ENCODE measurements around the gene RNF41.

RNF41 gene

DNA sequence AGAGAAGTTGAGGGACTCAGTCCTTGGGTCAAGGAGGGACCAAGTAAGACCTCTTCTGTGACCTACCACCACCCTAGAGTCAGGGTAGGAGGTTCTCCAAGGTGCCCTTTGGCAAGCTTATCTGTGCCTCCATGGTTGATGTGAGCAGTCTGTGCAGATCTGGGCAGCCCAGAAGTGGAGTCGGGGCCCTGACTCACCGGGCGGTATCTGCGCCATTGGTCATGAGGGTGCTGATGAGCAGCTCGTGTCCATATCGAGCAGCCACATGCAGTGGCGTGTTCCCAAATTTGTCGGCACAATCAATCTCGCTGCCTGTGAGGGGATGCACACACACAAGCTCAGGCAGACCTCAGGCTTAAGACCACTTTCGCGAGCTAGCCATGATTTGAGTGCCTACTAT is 31.4 kb upstream of the RNF41 start:
- Histone ChIP-seq H2BK5ac (ENCODE audit: low read length) (no peak overlapping the region), H3K4me2 (ENCODE audit: low read length) (no peak overlapping the region), H3K36me3 (ENCODE audit: control insufficient read depth, insufficient read depth, low read length) (peaks cover 36% of the 10 kb centered on the region), H3K27me3 (ENCODE audit: insufficient read depth, low read length, poor library complexity) (no peaks in the 10 kb centered on the region), H3K4ac (ENCODE audit: low read depth, low read length) (no peak overlapping the region), H3K18ac (ENCODE audit: low read length) (no peak overlapping the region), H2AK5ac (ENCODE audit: low read length) (no peak overlapping the region), H2BK15ac (replicated peaks; ENCODE audit: low read depth) (no peak overlapping the region), H3K79me2 (ENCODE audit: control insufficient read depth, insufficient read depth, low read length) (peaks cover 6% of the 10 kb centered on the region), H2BK120ac (ENCODE audit: low read depth, low read length) (no peak overlapping the region), H3K9ac (ENCODE audit: low read length) (no peak overlapping the region), H3K4me1 (ENCODE audit: control insufficient read depth, low read depth, low read length) (peaks cover 8% of the 10 kb centered on the region), H3K27ac (ENCODE audit: low read depth, low read length) (no peak overlapping the region), H3K79me1 (ENCODE audit: low read length) (peaks cover 13% of the 10 kb centered on the region), H3K56ac (ENCODE audit: low read length) (no peak overlapping the region), H4K8ac (ENCODE audit: low read depth, low read length) (no peak overlapping the region), H3K4me3 (ENCODE audit: low read length) (no peak overlapping the region), H3K23ac (ENCODE audit: low read length) (no peak overlapping the region), H4K5ac (ENCODE audit: low read length) (no peak overlapping the region)
- no CpG with 5 or more reads among the region's 11 CpGs for WGBS (ENCODE audit: extremely low coverage, insufficient coverage, low lambda C conversion rate)
- DNase-seq, result no peak

DNA sequence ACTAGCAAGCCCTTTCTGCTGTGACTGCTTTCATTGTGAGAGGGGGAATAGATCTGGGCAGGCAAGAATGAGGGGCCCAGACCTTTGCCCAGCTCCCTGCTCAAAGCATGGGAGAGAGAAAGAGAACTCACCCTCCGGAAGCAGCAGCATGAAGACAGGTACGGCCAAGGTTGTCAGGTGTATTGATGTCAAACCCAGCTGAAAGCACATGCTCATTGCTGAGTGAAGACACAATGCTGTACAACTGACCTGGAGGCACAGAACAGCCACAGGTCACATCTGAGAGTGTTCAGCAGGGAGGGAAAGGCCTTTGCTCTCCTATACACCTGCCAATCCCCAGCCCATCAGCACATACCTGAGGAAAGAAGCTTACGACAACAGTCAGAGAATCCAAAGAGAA is 30.9 kb upstream of the RNF41 start:
- no peak overlapping the region for H2BK15ac ChIP-seq (replicated peaks; ENCODE audit: low read depth)
- DNase-seq, result no peak
- H4K8ac ChIP-seq (ENCODE audit: low read depth, low read length), result no peak overlapping the region
- H3K27me3 ChIP-seq (ENCODE audit: insufficient read depth, low read length, poor library complexity), result no peaks in the 10 kb centered on the region
- H2BK120ac ChIP-seq (ENCODE audit: low read depth, low read length), result no peak overlapping the region
- no peak overlapping the region for H3K4me2 ChIP-seq (ENCODE audit: low read length)
- no peak overlapping the region for H3K4ac ChIP-seq (ENCODE audit: low read depth, low read length)
- peaks cover 6% of the 10 kb centered on the region for H3K79me2 ChIP-seq (ENCODE audit: control insufficient read depth, insufficient read depth, low read length)
- H2AK5ac ChIP-seq (ENCODE audit: low read length), result no peak overlapping the region
- H3K56ac ChIP-seq (ENCODE audit: low read length), result no peak overlapping the region
- no CpG with 5 or more reads among the region's 3 CpGs for WGBS (ENCODE audit: extremely low coverage, insufficient coverage, low lambda C conversion rate)
- no peak overlapping the region for H3K18ac ChIP-seq (ENCODE audit: low read length)
- no peak overlapping the region for H3K23ac ChIP-seq (ENCODE audit: low read length)
- peaks cover 8% of the 10 kb centered on the region for H3K4me1 ChIP-seq (ENCODE audit: control insufficient read depth, low read depth, low read length)
- no peak overlapping the region for H3K27ac ChIP-seq (ENCODE audit: low read depth, low read length)
- no peak overlapping the region for H3K4me3 ChIP-seq (ENCODE audit: low read length)
- peaks cover 13% of the 10 kb centered on the region for H3K79me1 ChIP-seq (ENCODE audit: low read length)
- no peak overlapping the region for H3K9ac ChIP-seq (ENCODE audit: low read length)
- H4K5ac ChIP-seq (ENCODE audit: low read length), result no peak overlapping the region
- peaks cover 36% of the 10 kb centered on the region for H3K36me3 ChIP-seq (ENCODE audit: control insufficient read depth, insufficient read depth, low read length)
- H2BK5ac ChIP-seq (ENCODE audit: low read length), result no peak overlapping the region

DNA sequence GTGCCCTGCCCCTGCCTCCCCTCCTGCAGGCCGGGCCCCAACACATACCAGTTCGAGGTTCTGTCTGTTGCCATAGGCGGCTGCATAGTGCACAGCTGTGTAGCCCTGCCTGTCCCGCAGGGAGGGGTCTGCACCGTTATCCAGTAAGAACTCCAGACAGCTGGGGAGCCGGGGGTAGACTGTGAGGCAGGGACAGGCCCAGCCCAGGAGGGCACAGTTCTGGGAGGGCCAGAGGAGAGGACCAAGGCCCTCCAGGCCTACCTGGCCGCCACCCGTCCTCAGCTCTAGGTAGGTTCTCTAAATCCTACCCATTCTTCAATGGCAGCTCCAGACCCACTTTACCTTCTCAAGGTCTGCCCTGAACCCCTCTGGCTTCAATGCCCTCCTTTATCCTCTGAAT is 27.0 kb upstream of the RNF41 start:
- Histone ChIP-seq H3K27ac (ENCODE audit: low read depth, low read length) (no peak overlapping the region), H2BK120ac (ENCODE audit: low read depth, low read length) (no peak overlapping the region), H3K79me2 (ENCODE audit: control insufficient read depth, insufficient read depth, low read length) (no peaks in the 10 kb centered on the region), H3K4ac (ENCODE audit: low read depth, low read length) (no peak overlapping the region), H3K4me2 (ENCODE audit: low read length) (no peak overlapping the region), H2BK15ac (replicated peaks; ENCODE audit: low read depth) (no peak overlapping the region), H3K27me3 (ENCODE audit: insufficient read depth, low read length, poor library complexity) (no peaks in the 10 kb centered on the region), H3K9ac (ENCODE audit: low read length) (no peak overlapping the region), H4K5ac (ENCODE audit: low read length) (no peak overlapping the region), H3K18ac (ENCODE audit: low read length) (no peak overlapping the region), H3K4me3 (ENCODE audit: low read length) (no peak overlapping the region), H3K79me1 (ENCODE audit: low read length) (peaks cover 1% of the 10 kb centered on the region), H3K4me1 (ENCODE audit: control insufficient read depth, low read depth, low read length) (no peaks in the 10 kb centered on the region), H3K56ac (ENCODE audit: low read length) (no peak overlapping the region), H3K36me3 (ENCODE audit: control insufficient read depth, insufficient read depth, low read length) (peaks cover 50% of the 10 kb centered on the region), H2BK5ac (ENCODE audit: low read length) (no peak overlapping the region), H2AK5ac (ENCODE audit: low read length) (no peak overlapping the region), H4K8ac (ENCODE audit: low read depth, low read length) (no peak overlapping the region), H3K23ac (ENCODE audit: low read length) (no peak overlapping the region)
- DNase-seq, result no peak
- no CpG with 5 or more reads among the region's 8 CpGs for WGBS (ENCODE audit: extremely low coverage, insufficient coverage, low lambda C conversion rate)

DNA sequence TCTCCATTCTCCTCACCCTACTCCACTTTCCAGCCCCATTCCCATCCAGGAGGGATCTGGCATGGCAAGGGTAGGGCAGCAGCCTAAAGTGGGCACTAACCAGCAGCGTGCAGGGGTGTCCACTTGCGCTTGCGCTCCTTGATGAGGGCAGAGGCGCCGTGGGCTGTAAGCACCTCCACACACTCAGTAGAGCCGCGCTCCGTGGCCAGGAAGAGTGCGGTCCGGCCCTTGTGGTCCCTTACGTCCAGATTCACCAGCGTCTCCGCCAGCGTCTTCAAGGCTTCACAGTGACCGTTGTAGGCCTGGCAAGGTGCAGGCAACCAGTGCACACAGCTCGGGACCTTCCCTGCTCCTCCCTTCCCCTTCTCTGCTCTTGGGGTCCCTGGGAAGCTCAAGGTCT is 26.2 kb upstream of the RNF41 start:
- no CpG with 5 or more reads among the region's 16 CpGs for WGBS (ENCODE audit: extremely low coverage, insufficient coverage, low lambda C conversion rate)
- Histone ChIP-seq H3K23ac (ENCODE audit: low read length) (no peak overlapping the region), H2BK120ac (ENCODE audit: low read depth, low read length) (no peak overlapping the region), H3K56ac (ENCODE audit: low read length) (no peak overlapping the region), H3K4me3 (ENCODE audit: low read length) (no peak overlapping the region), H3K27me3 (ENCODE audit: insufficient read depth, low read length, poor library complexity) (no peaks in the 10 kb centered on the region), H3K27ac (ENCODE audit: low read depth, low read length) (no peak overlapping the region), H3K4me1 (ENCODE audit: control insufficient read depth, low read depth, low read length) (no peaks in the 10 kb centered on the region), H2BK5ac (ENCODE audit: low read length) (no peak overlapping the region), H3K9ac (ENCODE audit: low read length) (no peak overlapping the region), H3K79me1 (ENCODE audit: low read length) (peaks cover 1% of the 10 kb centered on the region), H4K8ac (ENCODE audit: low read depth, low read length) (no peak overlapping the region), H3K79me2 (ENCODE audit: control insufficient read depth, insufficient read depth, low read length) (no peaks in the 10 kb centered on the region), H3K36me3 (ENCODE audit: control insufficient read depth, insufficient read depth, low read length) (peaks cover 49% of the 10 kb centered on the region), H2BK15ac (replicated peaks; ENCODE audit: low read depth) (no peak overlapping the region), H3K4me2 (ENCODE audit: low read length) (no peak overlapping the region), H3K18ac (ENCODE audit: low read length) (no peak overlapping the region), H3K4ac (ENCODE audit: low read depth, low read length) (no peak overlapping the region), H4K5ac (ENCODE audit: low read length) (no peak overlapping the region), H2AK5ac (ENCODE audit: low read length) (no peak overlapping the region)
- no peak for DNase-seq

DNA sequence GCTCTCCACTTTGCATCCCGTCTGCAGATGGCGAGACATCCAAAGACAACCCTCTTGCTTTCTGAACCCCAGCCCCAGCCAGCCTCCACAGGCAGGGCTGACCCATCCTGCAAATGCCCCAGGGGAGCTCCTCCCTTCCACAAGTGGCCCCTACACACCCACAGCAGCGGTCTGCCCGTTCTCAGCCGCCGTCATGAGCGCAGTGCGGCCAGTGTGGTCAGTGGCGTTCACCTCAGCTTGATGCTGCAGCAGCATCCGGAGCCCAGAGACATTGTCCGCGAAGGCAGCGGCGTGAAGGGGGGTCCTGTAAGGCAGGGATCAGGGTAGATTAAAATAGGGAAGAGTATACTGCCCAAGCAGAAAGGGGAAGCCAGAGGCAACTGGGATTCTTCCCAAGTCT is 22.8 kb upstream of the RNF41 start:
- no CpG with 5 or more reads among the region's 14 CpGs for WGBS (ENCODE audit: extremely low coverage, insufficient coverage, low lambda C conversion rate)
- Histone ChIP-seq H2BK5ac (ENCODE audit: low read length) (no peak overlapping the region), H3K79me1 (ENCODE audit: low read length) (no peaks in the 10 kb centered on the region), H3K4me1 (ENCODE audit: control insufficient read depth, low read depth, low read length) (no peaks in the 10 kb centered on the region), H3K36me3 (ENCODE audit: control insufficient read depth, insufficient read depth, low read length) (peaks cover 34% of the 10 kb centered on the region), H4K8ac (ENCODE audit: low read depth, low read length) (no peak overlapping the region), H3K56ac (ENCODE audit: low read length) (no peak overlapping the region), H3K27me3 (ENCODE audit: insufficient read depth, low read length, poor library complexity) (no peaks in the 10 kb centered on the region), H3K4ac (ENCODE audit: low read depth, low read length) (no peak overlapping the region), H3K4me2 (ENCODE audit: low read length) (no peak overlapping the region), H3K27ac (ENCODE audit: low read depth, low read length) (no peak overlapping the region), H4K5ac (ENCODE audit: low read length) (no peak overlapping the region), H3K79me2 (ENCODE audit: control insufficient read depth, insufficient read depth, low read length) (no peaks in the 10 kb centered on the region), H3K9ac (ENCODE audit: low read length) (no peak overlapping the region), H3K18ac (ENCODE audit: low read length) (no peak overlapping the region), H2BK120ac (ENCODE audit: low read depth, low read length) (no peak overlapping the region), H2BK15ac (replicated peaks; ENCODE audit: low read depth) (no peak overlapping the region), H2AK5ac (ENCODE audit: low read length) (no peak overlapping the region), H3K23ac (ENCODE audit: low read length) (no peak overlapping the region), H3K4me3 (ENCODE audit: low read length) (no peak overlapping the region)
- DNase-seq, result no peak

DNA sequence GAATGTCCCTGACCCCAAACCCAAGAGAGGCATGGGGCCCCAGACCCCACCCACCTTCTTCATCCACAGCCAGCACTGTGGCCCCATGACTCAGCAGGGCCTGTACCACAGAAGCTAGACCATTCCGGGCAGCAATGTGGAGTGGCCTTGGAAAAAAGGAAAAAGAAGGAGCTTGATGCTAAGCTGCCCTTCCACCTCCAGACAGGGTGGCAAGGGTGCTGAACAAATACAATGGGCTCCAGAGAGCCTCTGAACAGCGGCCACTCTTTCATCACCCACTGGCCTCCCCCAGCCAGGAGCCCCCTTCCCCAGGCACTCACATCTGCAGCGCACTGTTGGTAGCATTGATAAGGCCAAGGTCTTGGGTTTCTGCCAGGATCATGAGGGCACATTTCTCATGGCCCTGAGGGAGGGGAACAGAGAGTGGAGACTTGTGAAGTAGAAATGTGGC is 22.0 kb upstream of the RNF41 start:
- Histone ChIP-seq H3K56ac (ENCODE audit: low read length) (no peak overlapping the region), H3K4me2 (ENCODE audit: low read length) (no peak overlapping the region), H3K4me1 (ENCODE audit: control insufficient read depth, low read depth, low read length) (no peaks in the 10 kb centered on the region), H3K9ac (ENCODE audit: low read length) (no peak overlapping the region), H3K79me2 (ENCODE audit: control insufficient read depth, insufficient read depth, low read length) (no peaks in the 10 kb centered on the region), H3K79me1 (ENCODE audit: low read length) (no peaks in the 10 kb centered on the region), H3K23ac (ENCODE audit: low read length) (no peak overlapping the region), H2BK15ac (replicated peaks; ENCODE audit: low read depth) (no peak overlapping the region), H3K27me3 (ENCODE audit: insufficient read depth, low read length, poor library complexity) (no peaks in the 10 kb centered on the region), H3K36me3 (ENCODE audit: control insufficient read depth, insufficient read depth, low read length) (peaks cover 31% of the 10 kb centered on the region), H2BK5ac (ENCODE audit: low read length) (no peak overlapping the region), H3K18ac (ENCODE audit: low read length) (no peak overlapping the region), H2BK120ac (ENCODE audit: low read depth, low read length) (no peak overlapping the region), H4K5ac (ENCODE audit: low read length) (no peak overlapping the region), H3K4me3 (ENCODE audit: low read length) (no peak overlapping the region), H3K27ac (ENCODE audit: low read depth, low read length) (no peak overlapping the region), H4K8ac (ENCODE audit: low read depth, low read length) (no peak overlapping the region), H2AK5ac (ENCODE audit: low read length) (no peak overlapping the region), H3K4ac (ENCODE audit: low read depth, low read length) (no peak overlapping the region)
- WGBS (ENCODE audit: extremely low coverage, insufficient coverage, low lambda C conversion rate), result no CpG with 5 or more reads among the region's 3 CpGs
- DNase-seq, result no peak

Measured in mesendoderm (in vitro differentiated cells).